ENCODE measurements around the gene STARD3. TPM values are rescaled to one million over a fixed set of nuclear protein-coding genes. Genes with fewer than 3 reads are reported as not detected.

Gene STARD3
- total RNA-seq, 1 donor from 2014 or later = 78.2 TPM

GRCh38 chr17:39611401-39612112 lies 25.4 kb upstream of the STARD3 start:
- Histone ChIP-seq H3K9me3 (no peaks in the 10 kb centered on the region), H3K27ac (no peak overlapping the region), H3K36me3 (no peaks in the 10 kb centered on the region), H3K4me1 (peaks cover 8% of the 10 kb centered on the region), H3K27me3 (peaks cover 37% of the 10 kb centered on the region), H3K4me3 (no peak overlapping the region)
- ATAC-seq (no peak), DNase-seq (no peak)
- no peak for TF ChIP-seq CTCF (IDR thresholded peaks at IDR 0.05)
- intact Hi-C loops (cut with DNase I) = no loop called here

GRCh38 chr17:39612291-39612894 lies 24.6 kb upstream of the STARD3 start:
- TF ChIP-seq CTCF (IDR thresholded peaks at IDR 0.05) = no peak
- H3K4me1 ChIP-seq = no peaks in the 10 kb centered on the region
- H3K9me3 ChIP-seq = no peaks in the 10 kb centered on the region
- peaks cover 34% of the 10 kb centered on the region for H3K27me3 ChIP-seq
- DNase-seq (no peak), ATAC-seq (no peak)
- H3K36me3 ChIP-seq = no peaks in the 10 kb centered on the region
- H3K27ac ChIP-seq = no peak overlapping the region
- no peak overlapping the region for H3K4me3 ChIP-seq
- intact Hi-C loops (cut with DNase I) = no loop called here

GRCh38 chr17:39612935-39613464 lies 23.9 kb upstream of the STARD3 start:
- Histone ChIP-seq H3K27me3 (peaks cover 28% of the 10 kb centered on the region), H3K9me3 (no peaks in the 10 kb centered on the region), H3K36me3 (no peaks in the 10 kb centered on the region), H3K4me1 (no peaks in the 10 kb centered on the region), H3K4me3 (no peak overlapping the region), H3K27ac (no peak overlapping the region)
- intact Hi-C loops (cut with DNase I) = no loop called here
- TF ChIP-seq CTCF (IDR thresholded peaks at IDR 0.05) = no peak
- ATAC-seq = no peak
- DNase-seq = no peak

- H3K27me3 ChIP-seq = peaks cover 13% of the 10 kb centered on the region
- ATAC-seq = no peak
Observed at GRCh38 chr17:39614545-39615157, 22.3 kb upstream of the STARD3 start.

GRCh38 chr17:39615434-39615833 lies 21.5 kb upstream of the STARD3 start:
- no peak for ATAC-seq

More at GRCh38 chr17:39614545-39615157, 22.3 kb upstream of the STARD3 start:
- DNase-seq = no peak
- no peaks in the 10 kb centered on the region for H3K9me3 ChIP-seq
- H3K4me3 ChIP-seq = no peak overlapping the region
- intact Hi-C loops (cut with DNase I) = no loop called here
- peaks cover 4% of the 10 kb centered on the region for H3K4me1 ChIP-seq
- H3K27ac ChIP-seq = no peak overlapping the region
- no peaks in the 10 kb centered on the region for H3K36me3 ChIP-seq
- no peak for TF ChIP-seq CTCF (IDR thresholded peaks at IDR 0.05)

More at GRCh38 chr17:39615434-39615833, 21.5 kb upstream of the STARD3 start:
- Histone ChIP-seq H3K27me3 (peaks cover 13% of the 10 kb centered on the region), H3K27ac (no peak overlapping the region), H3K36me3 (no peaks in the 10 kb centered on the region), H3K4me3 (no peak overlapping the region), H3K9me3 (no peaks in the 10 kb centered on the region), H3K4me1 (peaks cover 4% of the 10 kb centered on the region)
- DNase-seq = no peak
- intact Hi-C loops (cut with DNase I) = no loop called here
- TF ChIP-seq CTCF (IDR thresholded peaks at IDR 0.05) = no peak

Measured in upper lobe of right lung (tissue), 1 donor.